ENCODE data around the gene BBS12.

Gene BBS12

DNA sequence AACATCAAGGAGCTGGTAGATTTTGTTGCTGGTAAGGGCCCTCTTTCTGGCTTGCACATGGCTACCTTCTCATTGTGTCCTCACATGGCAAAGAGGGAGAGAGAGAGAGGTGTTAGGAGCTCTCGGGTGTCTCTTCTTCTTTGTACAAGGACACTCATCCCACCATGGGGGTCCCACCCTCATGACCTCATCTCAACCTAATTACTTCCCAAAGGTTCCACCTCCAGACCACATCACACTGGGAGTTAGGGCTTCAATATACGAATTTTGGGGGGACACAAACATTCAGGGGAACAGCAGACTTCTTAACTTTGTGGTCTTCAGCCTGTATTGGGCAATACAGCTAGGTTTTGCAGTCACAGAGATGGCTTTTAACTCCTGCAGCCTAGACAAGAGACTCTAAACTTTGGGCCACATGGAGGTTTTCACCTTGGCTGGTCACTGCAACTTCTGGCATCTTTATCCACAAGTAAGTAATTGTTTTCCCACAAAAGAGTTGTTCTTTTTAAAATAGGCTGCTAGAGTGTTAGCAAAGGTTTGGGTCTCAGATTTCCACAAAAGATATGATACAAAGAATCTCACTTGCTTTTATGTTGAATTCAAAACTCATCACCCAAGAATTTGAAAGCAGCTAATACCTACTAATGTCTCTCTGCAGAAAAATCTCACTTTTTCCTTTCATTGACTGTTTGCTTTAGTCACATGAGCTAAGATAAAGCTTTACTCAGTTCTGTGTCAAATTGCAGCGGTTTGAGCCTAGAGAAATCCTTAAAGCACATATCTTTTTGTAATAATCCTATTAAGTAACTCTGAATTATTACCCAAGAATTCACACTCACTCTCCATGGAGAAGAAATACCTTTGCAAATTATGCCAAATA, 39.6 kb upstream of the BBS12 start:
- TF ChIP-seq, protein P1, sequence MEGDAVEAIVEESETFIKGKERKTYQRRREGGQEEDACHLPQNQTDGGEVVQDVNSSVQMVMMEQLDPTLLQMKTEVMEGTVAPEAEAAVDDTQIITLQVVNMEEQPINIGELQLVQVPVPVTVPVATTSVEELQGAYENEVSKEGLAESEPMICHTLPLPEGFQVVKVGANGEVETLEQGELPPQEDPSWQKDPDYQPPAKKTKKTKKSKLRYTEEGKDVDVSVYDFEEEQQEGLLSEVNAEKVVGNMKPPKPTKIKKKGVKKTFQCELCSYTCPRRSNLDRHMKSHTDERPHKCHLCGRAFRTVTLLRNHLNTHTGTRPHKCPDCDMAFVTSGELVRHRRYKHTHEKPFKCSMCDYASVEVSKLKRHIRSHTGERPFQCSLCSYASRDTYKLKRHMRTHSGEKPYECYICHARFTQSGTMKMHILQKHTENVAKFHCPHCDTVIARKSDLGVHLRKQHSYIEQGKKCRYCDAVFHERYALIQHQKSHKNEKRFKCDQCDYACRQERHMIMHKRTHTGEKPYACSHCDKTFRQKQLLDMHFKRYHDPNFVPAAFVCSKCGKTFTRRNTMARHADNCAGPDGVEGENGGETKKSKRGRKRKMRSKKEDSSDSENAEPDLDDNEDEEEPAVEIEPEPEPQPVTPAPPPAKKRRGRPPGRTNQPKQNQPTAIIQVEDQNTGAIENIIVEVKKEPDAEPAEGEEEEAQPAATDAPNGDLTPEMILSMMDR (IDR thresholded peaks at IDR 0.05; ENCODE audit: low read depth, low read length, missing control alignments): no peak
- H3K4me3 ChIP-seq (ENCODE audit: low read depth, low read length): no peak overlapping the region
- no peak for DNase-seq (ENCODE audit: low read depth)

DNA sequence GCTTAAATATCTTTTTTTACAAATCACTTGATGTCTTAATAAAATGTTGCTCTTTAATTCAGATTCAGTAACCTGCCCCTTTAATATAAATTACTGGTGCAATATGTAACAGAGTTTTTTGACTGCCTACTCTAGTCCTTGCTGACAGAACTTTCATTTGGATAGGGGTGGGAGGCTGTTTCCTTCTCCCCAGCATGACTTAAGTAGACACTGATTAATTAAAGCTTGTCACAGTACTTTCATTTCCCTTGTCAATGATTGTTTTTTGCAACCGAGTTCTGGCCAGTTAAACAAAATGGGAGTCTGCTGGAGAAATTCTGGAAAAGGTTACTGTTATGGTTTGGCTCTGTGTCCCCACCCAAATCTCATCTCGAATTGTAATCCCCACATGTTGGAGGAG, 37.3 kb upstream of the BBS12 start:
- DNase-seq (ENCODE audit: low read depth): no peak
- H3K4me3 ChIP-seq (ENCODE audit: low read depth, low read length): no peak overlapping the region
- TF ChIP-seq, protein P1 (IDR thresholded peaks at IDR 0.05; ENCODE audit: low read depth, low read length, missing control alignments): no peak

DNA sequence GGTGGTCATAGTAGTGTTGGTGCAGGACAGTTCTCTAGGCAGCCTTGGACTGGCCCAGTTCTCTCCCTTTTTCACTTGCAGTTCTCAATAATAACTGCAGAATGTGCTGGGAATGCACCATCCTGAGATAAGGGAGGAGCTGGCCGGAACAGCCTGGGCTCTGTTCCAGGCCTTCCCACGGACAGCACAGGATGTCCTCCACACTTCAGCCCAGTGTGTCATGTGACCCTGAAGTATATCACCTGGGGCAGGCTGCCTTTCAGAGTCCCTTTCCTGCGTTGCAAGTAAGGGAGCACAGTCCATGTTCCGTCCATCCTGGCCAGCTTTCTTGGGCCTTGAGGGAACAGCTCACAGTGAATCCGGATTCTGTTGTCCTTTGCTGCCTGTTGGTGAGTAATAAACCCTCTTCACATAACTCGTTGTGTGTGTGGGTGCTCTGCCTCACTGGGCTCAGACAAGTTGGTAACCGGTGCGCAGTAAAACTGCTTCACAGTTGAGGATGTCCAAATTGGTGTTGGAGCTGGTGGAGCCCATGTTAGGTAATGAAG, 32.3 kb upstream of the BBS12 start:
- TF ChIP-seq, protein P1 (IDR thresholded peaks at IDR 0.05; ENCODE audit: low read depth, low read length, missing control alignments): no peak
- no peak for DNase-seq (ENCODE audit: low read depth)
- H3K4me3 ChIP-seq (ENCODE audit: low read depth, low read length): no peak overlapping the region

DNA sequence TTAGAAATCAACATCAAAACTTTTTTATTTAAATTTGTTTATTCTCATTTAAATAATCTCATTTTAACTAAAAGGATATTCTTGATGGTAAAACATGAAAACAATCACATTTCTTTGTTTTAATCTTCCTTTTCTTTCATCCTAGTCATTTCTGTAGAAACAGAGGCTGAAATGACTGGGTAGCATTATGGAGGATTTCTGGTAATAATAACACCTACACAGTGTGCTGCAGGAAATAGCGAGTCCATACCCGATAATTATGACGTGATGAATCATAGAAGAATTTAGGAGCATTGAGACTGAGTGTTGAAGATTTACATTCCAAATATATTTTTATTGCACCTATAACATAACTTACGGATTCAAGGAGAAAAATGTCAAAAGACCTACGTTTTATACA, 31.4 kb upstream of the BBS12 start:
- DNase-seq (ENCODE audit: low read depth): no peak
- no peak overlapping the region for H3K4me3 ChIP-seq (ENCODE audit: low read depth, low read length)
- TF ChIP-seq, protein P1 (IDR thresholded peaks at IDR 0.05; ENCODE audit: low read depth, low read length, missing control alignments): no peak

DNA sequence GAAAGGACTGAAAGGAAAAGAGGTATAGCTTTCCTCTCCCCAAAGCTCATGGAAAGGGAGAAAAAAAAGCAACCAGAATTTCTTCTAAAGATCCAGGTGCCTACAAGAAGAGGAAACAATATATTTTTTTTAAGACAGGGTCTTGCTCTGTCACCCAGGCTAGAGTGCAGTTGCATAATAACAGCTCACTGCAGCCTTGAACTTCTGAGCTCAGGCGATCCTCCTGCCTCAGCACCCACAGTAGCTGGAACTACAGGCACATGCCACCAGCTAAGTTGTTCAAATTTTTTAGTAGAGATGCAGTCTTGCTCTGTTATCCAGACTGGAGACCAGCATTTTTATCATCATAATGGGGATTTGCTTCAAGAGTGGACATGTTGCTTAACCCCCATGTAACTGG, 30.5 kb upstream of the BBS12 start:
- DNase-seq (ENCODE audit: low read depth): no peak
- TF ChIP-seq, protein P1 (IDR thresholded peaks at IDR 0.05; ENCODE audit: low read depth, low read length, missing control alignments): no peak
- no peak overlapping the region for H3K4me3 ChIP-seq (ENCODE audit: low read depth, low read length)

DNA sequence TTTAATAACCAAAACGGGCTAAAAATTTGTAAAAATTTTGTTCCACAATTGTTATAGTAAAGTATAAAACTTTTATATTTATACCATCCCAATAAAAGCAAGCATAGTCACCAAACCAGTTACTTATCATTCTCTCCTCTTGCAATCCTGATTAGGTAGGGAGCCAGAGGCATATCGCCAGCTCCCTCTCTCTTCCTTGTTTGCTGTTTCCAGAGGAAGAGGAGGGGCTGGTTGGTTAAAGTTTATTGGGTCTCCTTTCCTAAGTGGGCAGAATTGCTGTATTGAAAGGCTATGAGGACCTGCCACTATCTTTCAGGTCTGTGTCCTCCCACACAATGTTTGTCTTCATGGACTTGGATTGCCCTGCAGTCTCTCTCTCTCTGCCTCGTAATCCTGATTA, 29.6 kb upstream of the BBS12 start:
- TF ChIP-seq, protein P1 (IDR thresholded peaks at IDR 0.05; ENCODE audit: low read depth, low read length, missing control alignments): no peak
- no peak for DNase-seq (ENCODE audit: low read depth)
- H3K4me3 ChIP-seq (ENCODE audit: low read depth, low read length): no peak overlapping the region

Data from GM12864 (cell line).